ENCODE data around the gene RFT1.

RFT1 gene

GRCh38 chr3:53109891-53110771 lies 20.1 kb downstream of the RFT1 start:
- DNase-seq (ENCODE audit: low spot score) (no peak), ATAC-seq (ENCODE audit: low read depth) (peak; percentile 26; the same call in 1 of the 3 replicates)
- H3K36me3 ChIP-seq (ENCODE audit: low read depth) = peaks cover 61% of the 10 kb centered on the region
- H3K9me3 ChIP-seq (ENCODE audit: severe bottlenecking) = no peaks in the 10 kb centered on the region
- no peaks in the 10 kb centered on the region for H3K27me3 ChIP-seq (ENCODE audit: insufficient read depth, poor library complexity, severe bottlenecking)
- no peak overlapping the region for H3K4me3 ChIP-seq (ENCODE audit: severe bottlenecking)
- TF ChIP-seq, protein P1, sequence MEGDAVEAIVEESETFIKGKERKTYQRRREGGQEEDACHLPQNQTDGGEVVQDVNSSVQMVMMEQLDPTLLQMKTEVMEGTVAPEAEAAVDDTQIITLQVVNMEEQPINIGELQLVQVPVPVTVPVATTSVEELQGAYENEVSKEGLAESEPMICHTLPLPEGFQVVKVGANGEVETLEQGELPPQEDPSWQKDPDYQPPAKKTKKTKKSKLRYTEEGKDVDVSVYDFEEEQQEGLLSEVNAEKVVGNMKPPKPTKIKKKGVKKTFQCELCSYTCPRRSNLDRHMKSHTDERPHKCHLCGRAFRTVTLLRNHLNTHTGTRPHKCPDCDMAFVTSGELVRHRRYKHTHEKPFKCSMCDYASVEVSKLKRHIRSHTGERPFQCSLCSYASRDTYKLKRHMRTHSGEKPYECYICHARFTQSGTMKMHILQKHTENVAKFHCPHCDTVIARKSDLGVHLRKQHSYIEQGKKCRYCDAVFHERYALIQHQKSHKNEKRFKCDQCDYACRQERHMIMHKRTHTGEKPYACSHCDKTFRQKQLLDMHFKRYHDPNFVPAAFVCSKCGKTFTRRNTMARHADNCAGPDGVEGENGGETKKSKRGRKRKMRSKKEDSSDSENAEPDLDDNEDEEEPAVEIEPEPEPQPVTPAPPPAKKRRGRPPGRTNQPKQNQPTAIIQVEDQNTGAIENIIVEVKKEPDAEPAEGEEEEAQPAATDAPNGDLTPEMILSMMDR (IDR thresholded peaks at IDR 0.05; ENCODE audit: poor library complexity, severe bottlenecking) = peak; percentile 43
- H3K4me1 ChIP-seq (ENCODE audit: insufficient read depth, poor library complexity, severe bottlenecking) = peaks cover 20% of the 10 kb centered on the region
- H3K27ac ChIP-seq (ENCODE audit: poor library complexity, severe bottlenecking) = peak overlapping the region; percentile 59

- DNase-seq (ENCODE audit: low spot score) (no peak), ATAC-seq (ENCODE audit: low read depth) (peak; percentile 92)
- H3K4me1 ChIP-seq (ENCODE audit: insufficient read depth, poor library complexity, severe bottlenecking) = peaks cover 17% of the 10 kb centered on the region
- H3K27me3 ChIP-seq (ENCODE audit: insufficient read depth, poor library complexity, severe bottlenecking) = no peaks in the 10 kb centered on the region
- H3K36me3 ChIP-seq (ENCODE audit: low read depth) = peaks cover 66% of the 10 kb centered on the region
- peak overlapping the region; percentile 59 for H3K27ac ChIP-seq (ENCODE audit: poor library complexity, severe bottlenecking)
- no peak overlapping the region for H3K4me3 ChIP-seq (ENCODE audit: severe bottlenecking)
- no peaks in the 10 kb centered on the region for H3K9me3 ChIP-seq (ENCODE audit: severe bottlenecking)
- TF ChIP-seq, protein P1 (IDR thresholded peaks at IDR 0.05; ENCODE audit: poor library complexity, severe bottlenecking) = no peak
Measured at GRCh38 chr3:53109190-53109589, 21.0 kb downstream of the RFT1 start.

DNA sequence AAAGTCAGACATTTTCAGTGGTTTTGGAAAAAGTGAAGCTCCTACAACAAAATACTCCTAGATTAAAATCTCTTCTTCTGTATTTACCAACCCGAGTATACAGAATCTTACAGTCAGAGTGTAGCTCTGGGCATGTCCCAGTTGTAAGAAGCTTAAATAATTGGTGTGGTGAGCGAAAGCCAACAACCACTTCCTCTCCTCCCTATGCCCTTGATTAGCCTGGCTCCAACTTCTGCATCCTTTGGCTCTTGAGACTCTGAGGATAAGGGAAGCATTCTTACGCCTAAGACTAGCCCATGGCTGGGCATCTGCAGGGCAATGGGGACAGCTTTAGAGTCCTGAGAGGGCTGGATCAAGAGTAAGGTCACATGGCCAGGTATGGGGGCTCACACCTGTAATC lies 25.5 kb downstream of the RFT1 start:
- Histone ChIP-seq H3K27me3 (ENCODE audit: insufficient read depth, poor library complexity, severe bottlenecking) (no peaks in the 10 kb centered on the region), H3K4me3 (ENCODE audit: severe bottlenecking) (no peak overlapping the region), H3K9me3 (ENCODE audit: severe bottlenecking) (no peaks in the 10 kb centered on the region), H3K36me3 (ENCODE audit: low read depth) (peaks cover 62% of the 10 kb centered on the region), H3K27ac (ENCODE audit: poor library complexity, severe bottlenecking) (no peak overlapping the region), H3K4me1 (ENCODE audit: insufficient read depth, poor library complexity, severe bottlenecking) (peaks cover 8% of the 10 kb centered on the region)
- DNase-seq (ENCODE audit: low spot score) (no peak), ATAC-seq (ENCODE audit: low read depth) (no peak)
- TF ChIP-seq, protein P1 (IDR thresholded peaks at IDR 0.05; ENCODE audit: poor library complexity, severe bottlenecking) = no peak

DNA sequence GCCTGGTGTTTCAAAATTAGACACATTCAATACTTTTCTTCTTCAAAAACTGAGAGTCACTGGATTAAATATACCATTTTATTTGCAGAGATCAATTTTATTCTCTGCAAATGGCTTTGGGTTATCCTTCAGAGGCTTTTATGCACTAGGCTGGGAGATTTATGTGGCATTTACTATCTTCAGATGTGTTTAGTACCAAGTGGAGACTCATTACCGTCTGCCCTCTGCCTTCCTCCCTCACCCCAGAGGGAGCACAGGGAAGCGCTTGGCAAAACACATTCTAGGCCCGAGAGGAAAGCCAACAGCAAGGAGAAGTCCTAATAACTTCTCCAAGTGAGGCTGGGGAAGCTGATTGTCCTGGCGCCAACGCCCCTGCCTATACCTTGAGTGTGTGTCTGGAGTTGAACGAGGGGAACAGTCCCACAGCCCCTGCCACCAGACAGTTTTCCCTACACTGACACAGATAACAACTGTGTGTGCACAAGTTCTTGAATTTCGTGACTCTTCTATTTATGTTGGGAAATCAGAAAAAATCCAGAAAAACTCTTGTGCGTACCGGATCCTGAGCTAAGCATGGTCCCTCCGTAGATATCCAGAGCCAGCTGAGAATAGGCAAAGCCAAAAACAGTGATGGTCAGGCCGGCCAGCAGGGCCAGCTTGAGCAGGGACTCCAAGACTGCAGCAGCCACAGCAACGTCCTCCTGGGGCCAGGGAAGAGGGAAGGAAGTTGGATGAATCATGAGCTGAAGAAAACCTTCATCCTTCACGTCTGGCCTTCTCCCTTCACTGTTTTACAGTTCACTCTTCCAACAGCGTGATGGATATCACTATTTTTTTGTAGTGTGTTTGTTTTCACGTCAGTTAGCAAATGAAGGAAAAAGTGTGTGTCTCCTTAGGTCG lies 26.6 kb downstream of the RFT1 start:
- Histone ChIP-seq H3K27ac (ENCODE audit: poor library complexity, severe bottlenecking) (no peak overlapping the region), H3K36me3 (ENCODE audit: low read depth) (peaks cover 64% of the 10 kb centered on the region), H3K4me1 (ENCODE audit: insufficient read depth, poor library complexity, severe bottlenecking) (no peaks in the 10 kb centered on the region), H3K27me3 (ENCODE audit: insufficient read depth, poor library complexity, severe bottlenecking) (no peaks in the 10 kb centered on the region), H3K9me3 (ENCODE audit: severe bottlenecking) (no peaks in the 10 kb centered on the region), H3K4me3 (ENCODE audit: severe bottlenecking) (no peak overlapping the region)
- TF ChIP-seq, protein P1 (IDR thresholded peaks at IDR 0.05; ENCODE audit: poor library complexity, severe bottlenecking) = no peak
- no peak for DNase-seq (ENCODE audit: low spot score)
- no peak for ATAC-seq (ENCODE audit: low read depth)

Data from RWPE2 (cell line).